Dedifferentiated amniotic fluid mesenchymal stem cell (primary cell): ENCODE measurements around the gene TSC22D1.
"Not testable (repeated sequence)": the region's sequence is repeated elsewhere in the genome, so short reads cannot be mapped to it uniquely, and the experiment has no call there.

Experiments
- DNase-seq: peaks from one replicate; pipeline ENCODE4 v3.0.0-alpha.2; 2016; ENCODE audit errors: extremely low spot score

Gene TSC22D1

GRCh38 chr13:44573071-44573470 lies 3.1 kb downstream of the TSC22D1 start:
- DNase-seq: no peak

DNA sequence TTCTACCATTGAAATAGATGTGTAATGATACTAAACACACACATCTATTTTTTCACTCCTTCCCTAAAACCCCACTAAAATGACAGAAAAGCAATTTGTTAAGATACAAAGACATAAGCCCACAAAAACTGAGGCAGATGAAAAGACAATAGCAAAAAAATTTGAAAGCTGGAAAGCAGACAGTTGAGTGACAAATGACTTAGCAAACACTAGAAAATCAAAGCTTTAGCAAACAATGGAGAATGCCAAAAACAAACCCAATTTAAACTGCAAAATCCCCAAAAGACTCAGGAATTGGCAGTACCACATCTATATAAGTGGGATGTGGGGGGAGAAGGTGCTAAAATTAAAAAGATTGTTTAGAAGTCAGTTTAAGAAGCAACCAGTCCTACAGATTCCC lies 9.5 kb downstream of the TSC22D1 start:
- DNase-seq: no peak

DNA sequence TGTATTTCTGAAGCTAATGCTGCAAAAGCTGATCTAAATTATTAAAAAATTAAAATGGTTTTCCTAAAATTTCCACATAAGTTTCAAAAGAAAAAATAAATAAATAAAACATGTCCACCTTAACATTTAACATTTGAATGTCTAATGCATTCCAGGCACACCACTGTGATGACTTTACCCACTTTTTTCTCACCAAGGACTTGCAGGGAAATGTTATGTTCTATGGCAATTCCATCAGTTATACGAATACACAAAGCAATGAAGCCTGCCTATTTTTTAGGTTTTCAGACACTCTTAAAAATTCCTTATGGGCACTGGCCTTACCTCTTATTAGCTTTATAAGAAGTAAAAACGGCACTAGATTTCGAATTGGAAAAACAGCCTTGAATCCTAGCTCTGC lies 10.2 kb downstream of the TSC22D1 start:
- DNase-seq: no peak

GRCh38 chr13:44564936-44565335 lies 11.2 kb downstream of the TSC22D1 start:
- DNase-seq: no peak

DNA sequence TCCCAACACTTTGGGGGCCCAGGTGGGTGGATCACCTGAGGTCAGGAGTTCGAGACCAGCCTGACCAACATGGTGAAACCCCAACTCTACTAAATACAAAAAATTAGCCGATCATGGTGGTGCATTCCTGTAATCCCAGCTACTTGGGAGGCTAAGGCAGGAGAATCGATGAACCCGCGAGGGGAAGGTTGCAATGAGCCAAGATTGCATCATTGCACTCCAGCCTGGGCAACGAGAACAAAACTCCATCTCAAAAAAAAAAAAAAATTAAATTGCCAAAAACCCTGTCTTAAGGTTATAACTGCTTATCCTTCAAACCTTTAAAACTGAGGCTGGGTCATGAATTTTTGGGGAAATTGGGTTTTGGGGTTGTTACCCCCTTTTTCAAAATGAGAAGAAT lies 13.3 kb downstream of the TSC22D1 start:
- DNase-seq: not testable (repeated sequence)

DNA sequence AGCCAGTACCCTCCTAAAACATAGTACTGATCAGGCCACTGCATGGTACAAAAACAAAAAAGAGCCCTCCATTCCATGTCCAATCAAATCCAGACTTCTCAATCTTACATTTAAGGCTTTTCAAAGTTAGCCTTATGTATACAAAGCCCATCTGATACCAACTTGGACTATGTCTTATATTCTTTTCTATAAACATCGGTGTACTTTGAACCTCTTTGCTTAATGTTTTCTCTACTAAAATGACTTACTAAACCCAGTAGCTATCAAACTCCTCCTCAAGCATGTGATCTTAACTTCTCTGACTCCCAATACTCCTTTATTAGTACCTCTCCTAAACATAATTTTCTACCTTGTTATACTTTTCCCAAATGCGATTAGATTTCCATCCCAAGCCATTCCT lies 14.8 kb downstream of the TSC22D1 start:
- no peak for DNase-seq

- DNase-seq: no peak
Measured at GRCh38 chr13:44557986-44558385, 18.1 kb downstream of the TSC22D1 start.

DNA sequence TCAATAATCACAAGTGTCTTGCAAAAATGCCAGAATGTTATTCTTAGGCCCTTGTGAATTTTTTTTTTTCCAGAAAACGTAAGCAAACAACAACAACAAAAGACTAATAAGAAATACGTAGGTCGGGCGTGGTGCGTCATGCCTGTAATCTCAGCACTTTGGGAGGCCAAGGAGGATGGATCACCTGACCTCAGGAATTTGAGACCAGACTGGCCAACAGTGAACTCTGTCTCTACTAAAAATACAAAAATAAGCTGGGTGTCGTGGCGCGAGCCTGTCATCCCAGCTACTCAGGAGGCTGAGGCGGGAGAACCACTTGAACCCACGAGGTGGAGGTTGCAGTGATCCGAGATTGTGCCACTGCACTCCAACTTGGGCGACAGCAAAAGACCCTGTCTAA lies 20.9 kb downstream of the TSC22D1 start:
- no peak for DNase-seq

DNA sequence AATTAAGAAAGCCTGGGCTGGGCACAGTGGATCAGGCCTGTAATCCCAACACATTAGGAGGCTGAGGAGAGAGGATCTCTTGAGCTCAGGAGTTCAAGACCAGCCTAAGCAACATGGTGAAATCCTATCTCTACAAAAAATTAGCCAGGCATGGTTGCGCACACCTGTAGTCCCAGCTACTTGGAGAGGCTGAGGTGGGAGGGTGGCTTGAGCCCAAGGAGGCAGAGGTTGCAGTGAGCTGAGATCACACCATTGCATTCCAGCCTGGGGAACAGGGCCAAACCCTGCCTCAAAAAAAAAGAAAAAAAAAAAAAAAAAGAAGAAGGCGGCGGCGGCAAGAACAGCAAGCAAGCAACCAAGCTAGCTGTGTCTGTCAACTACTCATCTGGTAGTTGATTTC lies 26.7 kb downstream of the TSC22D1 start:
- no peak for DNase-seq

DNA sequence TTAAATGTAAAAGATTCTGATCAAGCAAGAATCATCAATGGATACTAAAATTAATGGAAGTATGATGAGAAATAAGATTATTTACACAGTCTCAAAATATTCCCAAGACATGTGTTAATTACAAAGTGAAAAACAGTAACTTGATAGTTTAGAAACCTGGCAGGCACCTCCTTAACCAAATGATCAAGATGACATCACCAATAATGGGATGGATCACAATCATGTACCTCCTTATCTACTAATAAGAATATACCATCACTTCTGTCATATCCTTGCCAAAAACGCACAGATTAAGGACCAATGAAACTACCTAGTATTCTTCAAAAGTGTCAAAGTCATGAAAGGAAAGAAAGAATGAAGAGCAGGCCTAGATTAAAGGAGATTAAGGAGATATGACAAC lies 30.0 kb downstream of the TSC22D1 start:
- DNase-seq: no peak

GRCh38 chr13:44543369-44543768 lies 32.8 kb downstream of the TSC22D1 start:
- no peak for DNase-seq

GRCh38 chr13:44542361-44542760 lies 33.8 kb downstream of the TSC22D1 start:
- no peak for DNase-seq

GRCh38 chr13:44541601-44542000 lies 34.5 kb downstream of the TSC22D1 start:
- DNase-seq: no peak

DNA sequence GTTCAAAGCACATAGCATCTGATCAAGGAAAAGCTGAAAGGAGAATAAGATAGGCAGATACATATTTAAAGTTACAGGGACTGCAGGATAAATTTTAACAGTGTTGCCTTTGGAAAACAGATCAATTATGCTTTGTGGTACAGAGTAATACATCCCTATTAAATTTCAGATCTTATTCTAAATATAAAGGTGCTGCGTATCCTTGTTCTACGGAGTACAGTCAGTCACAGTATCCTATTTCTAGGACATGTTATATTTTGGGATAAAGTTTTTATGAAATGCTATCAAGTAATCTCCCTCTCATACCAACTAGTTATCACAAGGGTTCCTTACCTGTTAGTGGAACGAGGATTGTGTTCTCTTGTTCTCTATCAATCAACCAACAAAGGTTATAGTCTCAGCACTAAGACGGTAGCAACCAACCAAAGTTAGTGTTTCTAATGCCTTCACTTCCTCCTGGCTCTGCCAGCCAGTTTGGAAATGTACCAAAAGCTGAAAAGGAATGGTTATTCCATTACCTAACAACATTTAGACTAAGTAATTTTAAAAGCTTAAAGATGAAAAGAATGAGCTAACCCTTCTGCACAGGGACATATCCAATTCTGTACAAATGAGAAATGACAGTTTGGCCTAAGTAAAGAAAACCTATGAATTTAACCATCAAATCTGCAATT lies 35.2 kb downstream of the TSC22D1 start:
- DNase-seq: no peak

- DNase-seq: no peak
Measured at GRCh38 chr13:44537248-44537647, 38.9 kb downstream of the TSC22D1 start.

DNA sequence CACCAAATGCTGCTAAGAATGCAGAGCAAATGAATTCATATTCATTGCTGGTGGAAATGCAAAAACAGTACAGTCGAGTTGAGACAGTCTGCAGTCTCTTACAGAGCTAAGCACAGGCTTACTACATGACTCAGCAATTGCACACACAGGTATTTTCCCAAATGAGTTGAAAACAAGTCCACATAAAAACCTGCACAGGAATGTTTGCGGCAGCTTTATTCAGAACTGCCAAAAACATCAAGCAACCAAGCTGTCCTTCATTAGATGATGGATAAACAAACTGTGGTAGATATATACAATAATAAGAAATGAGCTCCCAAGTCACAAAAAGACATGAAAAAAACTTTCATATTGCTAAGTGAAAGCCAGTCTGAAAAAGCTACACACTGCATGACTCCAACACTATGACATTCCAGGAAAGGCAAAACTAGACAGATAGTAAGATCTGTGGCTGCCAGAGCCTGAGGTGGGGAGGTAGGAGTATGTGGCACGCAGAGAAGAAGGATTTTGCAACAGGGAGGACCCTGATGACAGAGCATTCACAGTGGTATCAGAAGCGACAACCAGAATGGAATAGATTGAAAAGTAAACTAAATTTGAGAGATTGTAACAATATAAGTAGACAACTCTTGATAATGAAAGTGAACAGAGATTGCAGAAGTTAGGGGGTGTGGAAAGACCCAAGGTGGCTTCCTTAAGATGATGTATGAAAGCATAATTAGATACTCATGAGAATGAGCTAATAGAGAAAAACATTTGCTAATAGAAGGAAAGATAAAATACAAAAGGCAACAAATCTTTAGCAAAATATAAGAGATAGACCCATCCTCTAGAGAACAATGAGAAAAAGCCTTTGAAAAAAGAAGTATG lies 52.7 kb downstream of the TSC22D1 start:
- peak; percentile 40 for DNase-seq

DNA sequence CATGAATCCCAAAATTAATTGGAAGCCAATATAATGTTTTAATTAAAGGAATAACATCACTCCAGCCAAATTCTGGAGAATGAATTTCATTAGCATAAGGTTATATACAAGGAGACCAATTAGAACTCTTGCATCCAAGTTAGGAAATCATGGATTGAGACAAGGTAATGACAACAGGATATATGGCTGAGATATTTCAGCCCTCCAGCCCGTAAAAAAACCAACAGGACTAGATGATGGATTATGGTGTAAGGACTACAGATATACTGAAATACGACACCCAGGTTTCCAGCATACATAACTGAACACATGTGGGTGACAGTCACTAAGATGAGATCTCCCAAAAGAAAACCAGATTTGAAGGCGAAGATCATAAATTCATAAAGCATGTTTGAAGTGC lies 56.5 kb downstream of the TSC22D1 start:
- no peak for DNase-seq

- DNase-seq: no peak
Measured at GRCh38 chr13:44516771-44517170, 59.4 kb downstream of the TSC22D1 start.

- no peak for DNase-seq
Measured at GRCh38 chr13:44514278-44514677, 61.9 kb downstream of the TSC22D1 start.

- DNase-seq: not testable (repeated sequence)
Measured at GRCh38 chr13:44509853-44510252, 66.3 kb downstream of the TSC22D1 start.

GRCh38 chr13:44508562-44509077 lies 67.5 kb downstream of the TSC22D1 start:
- no peak for DNase-seq

DNA sequence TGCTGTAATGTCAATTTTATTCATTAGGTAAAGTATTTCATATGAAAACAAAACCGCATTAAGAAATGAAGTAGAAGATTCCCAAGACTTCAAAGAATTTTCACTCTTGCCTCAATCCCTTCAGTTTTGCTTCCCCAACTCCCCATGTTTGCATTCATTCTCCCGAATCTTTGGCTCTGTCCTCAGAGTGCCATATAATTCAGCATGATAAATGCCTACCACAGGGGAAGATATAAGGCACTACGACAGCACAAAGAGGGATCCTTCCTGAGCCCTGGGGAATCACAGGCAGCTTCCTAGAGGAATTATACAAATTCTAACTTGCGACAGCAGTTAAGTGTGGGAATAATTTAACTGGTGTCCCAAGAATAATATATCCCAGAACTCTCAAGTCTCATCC lies 68.5 kb downstream of the TSC22D1 start:
- no peak for DNase-seq

- no peak for DNase-seq
Measured at GRCh38 chr13:44506719-44507118, 69.4 kb downstream of the TSC22D1 start.
